RWPE2 (cell line): ENCODE measurements around the gene JOSD1.
A peak's percentile ranks its signal among the peaks of the same experiment; 100 is the strongest.

ENCODE experiments used
- ATAC-seq: fragments of 200-7000 bp; cut with Tn5 transposase; 3 replicates; pipeline ENCODE4 v1.9.1; 2021; ENCODE audit warnings: low read depth
- DNase-seq: peaks from one replicate; pipeline ENCODE4 v3.0.0-alpha.2; 2020; ENCODE audit warnings: low spot score
- H3K27ac ChIP-seq: fragments of 450-650 bp; 2 replicates; pipeline ENCODE4 v1.5.1; 2017; ENCODE audit warnings: mild to moderate bottlenecking; ENCODE audit not compliant: poor library complexity, severe bottlenecking
- H3K27me3 ChIP-seq: fragments of 250-450 bp; sonication (Bioruptor Pico); 2 replicates; pipeline ENCODE4 v1.5.1; 2021; ENCODE audit warnings: mild to moderate bottlenecking, moderate library complexity; ENCODE audit not compliant: insufficient read depth, poor library complexity, severe bottlenecking
- H3K36me3 ChIP-seq: fragments of 250-450 bp; sonication (Bioruptor Pico); 2 replicates; pipeline ENCODE4 v1.5.1; 2020; ENCODE audit warnings: low read depth, mild to moderate bottlenecking, moderate library complexity
- H3K4me1 ChIP-seq: fragments of 250-450 bp; sonication (Bioruptor Pico); 2 replicates; pipeline ENCODE4 v1.5.1; 2021; ENCODE audit warnings: mild to moderate bottlenecking, moderate library complexity; ENCODE audit not compliant: insufficient read depth, poor library complexity, severe bottlenecking
- H3K4me3 ChIP-seq: fragments of 250-450 bp; sonication (Bioruptor Pico); 2 replicates; pipeline ENCODE4 v1.5.1; 2021; ENCODE audit warnings: mild to moderate bottlenecking, moderate library complexity; ENCODE audit not compliant: severe bottlenecking
- H3K9me3 ChIP-seq: fragments of 250-450 bp; sonication (Bioruptor Pico); 2 replicates; pipeline ENCODE4 v1.5.1; 2021; ENCODE audit warnings: mild to moderate bottlenecking, moderate library complexity; ENCODE audit not compliant: severe bottlenecking
- TF ChIP-seq, protein P1 (sequence below): fragments of 450-650 bp; IDR thresholded peaks from one replicate; pipeline ENCODE4 v1.5.1; 2017; ENCODE audit warnings: mild to moderate bottlenecking, moderate library complexity; ENCODE audit not compliant: poor library complexity, severe bottlenecking

Gene JOSD1

DNA sequence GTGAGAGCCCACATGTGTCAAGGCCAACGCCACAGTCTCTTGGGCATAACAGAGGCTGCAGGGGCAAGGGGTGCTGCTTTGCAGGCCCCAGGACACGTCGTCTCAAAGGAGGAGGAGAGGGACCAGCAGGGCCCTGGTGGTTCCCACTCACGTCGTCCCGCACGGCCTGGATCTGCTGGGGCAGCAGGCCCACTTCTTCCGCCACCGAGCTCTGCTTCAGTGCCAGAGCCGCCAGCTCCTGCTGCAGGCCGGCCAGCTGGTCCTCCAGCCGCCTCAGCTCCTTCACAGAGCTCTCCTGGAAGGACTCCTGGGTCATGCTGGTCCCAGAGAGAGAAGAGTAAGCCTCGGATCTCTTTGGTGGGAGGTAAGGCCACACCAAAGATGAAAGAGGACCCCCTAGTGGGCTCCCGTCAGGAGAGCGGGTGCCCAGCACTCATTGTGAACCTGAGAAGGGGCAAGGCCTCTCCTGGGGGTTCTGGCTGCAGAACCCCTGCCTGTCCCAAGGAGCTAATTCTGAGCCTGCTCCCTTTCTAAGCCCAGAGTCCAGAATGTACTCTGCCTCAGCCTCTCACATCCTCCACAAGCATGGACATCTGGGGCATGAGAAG is 39.5 kb upstream of the JOSD1 start:
- Histone ChIP-seq H3K4me1 (no peaks in the 10 kb centered on the region), H3K27ac (no peak overlapping the region), H3K9me3 (no peaks in the 10 kb centered on the region), H3K27me3 (no peaks in the 10 kb centered on the region), H3K36me3 (peaks cover 96% of the 10 kb centered on the region), H3K4me3 (no peak overlapping the region)
- ATAC-seq (no peak), DNase-seq (no peak)
- TF ChIP-seq, protein P1, sequence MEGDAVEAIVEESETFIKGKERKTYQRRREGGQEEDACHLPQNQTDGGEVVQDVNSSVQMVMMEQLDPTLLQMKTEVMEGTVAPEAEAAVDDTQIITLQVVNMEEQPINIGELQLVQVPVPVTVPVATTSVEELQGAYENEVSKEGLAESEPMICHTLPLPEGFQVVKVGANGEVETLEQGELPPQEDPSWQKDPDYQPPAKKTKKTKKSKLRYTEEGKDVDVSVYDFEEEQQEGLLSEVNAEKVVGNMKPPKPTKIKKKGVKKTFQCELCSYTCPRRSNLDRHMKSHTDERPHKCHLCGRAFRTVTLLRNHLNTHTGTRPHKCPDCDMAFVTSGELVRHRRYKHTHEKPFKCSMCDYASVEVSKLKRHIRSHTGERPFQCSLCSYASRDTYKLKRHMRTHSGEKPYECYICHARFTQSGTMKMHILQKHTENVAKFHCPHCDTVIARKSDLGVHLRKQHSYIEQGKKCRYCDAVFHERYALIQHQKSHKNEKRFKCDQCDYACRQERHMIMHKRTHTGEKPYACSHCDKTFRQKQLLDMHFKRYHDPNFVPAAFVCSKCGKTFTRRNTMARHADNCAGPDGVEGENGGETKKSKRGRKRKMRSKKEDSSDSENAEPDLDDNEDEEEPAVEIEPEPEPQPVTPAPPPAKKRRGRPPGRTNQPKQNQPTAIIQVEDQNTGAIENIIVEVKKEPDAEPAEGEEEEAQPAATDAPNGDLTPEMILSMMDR = no peak

DNA sequence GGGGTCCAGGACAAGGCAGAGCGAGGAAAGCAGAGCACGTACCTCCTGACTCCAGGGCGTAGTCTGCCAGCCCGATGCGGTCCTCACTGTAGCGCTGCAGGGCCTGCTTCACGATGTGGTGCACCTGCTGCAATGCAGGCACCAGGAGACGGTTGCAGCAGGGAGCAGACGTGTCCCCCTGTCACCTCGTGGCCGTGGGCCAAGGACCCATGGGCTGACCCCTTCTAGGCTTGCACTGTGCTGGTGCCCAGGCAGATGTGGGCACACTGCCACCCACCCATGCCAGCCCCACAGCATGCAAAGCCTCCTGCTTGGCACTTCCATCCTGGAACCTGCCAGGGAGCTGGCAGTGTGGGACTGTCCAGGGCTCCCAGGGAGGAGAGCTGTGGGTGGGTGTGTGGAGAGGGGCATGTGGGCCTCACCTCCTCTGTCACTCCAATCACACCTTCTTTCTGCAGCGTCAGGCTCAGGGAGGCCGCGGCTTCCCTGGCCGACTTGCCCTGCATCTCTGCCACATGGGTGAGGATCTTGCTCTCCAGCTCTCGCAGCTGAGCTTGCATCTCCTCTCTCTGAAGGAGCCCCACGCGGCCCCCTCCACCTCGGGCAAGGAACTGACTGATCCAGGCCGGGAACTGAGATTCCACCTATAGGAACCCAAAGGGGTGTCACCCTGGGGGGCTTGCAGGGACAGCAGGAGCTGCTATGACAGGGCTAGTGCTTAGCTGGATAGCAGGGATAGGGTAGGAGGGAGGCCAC is 38.7 kb upstream of the JOSD1 start:
- Histone ChIP-seq H3K4me1 (no peaks in the 10 kb centered on the region), H3K36me3 (peaks cover 95% of the 10 kb centered on the region), H3K4me3 (no peak overlapping the region), H3K27ac (no peak overlapping the region), H3K9me3 (no peaks in the 10 kb centered on the region), H3K27me3 (no peaks in the 10 kb centered on the region)
- TF ChIP-seq, protein P1 = no peak
- ATAC-seq (no peak), DNase-seq (no peak)

DNA sequence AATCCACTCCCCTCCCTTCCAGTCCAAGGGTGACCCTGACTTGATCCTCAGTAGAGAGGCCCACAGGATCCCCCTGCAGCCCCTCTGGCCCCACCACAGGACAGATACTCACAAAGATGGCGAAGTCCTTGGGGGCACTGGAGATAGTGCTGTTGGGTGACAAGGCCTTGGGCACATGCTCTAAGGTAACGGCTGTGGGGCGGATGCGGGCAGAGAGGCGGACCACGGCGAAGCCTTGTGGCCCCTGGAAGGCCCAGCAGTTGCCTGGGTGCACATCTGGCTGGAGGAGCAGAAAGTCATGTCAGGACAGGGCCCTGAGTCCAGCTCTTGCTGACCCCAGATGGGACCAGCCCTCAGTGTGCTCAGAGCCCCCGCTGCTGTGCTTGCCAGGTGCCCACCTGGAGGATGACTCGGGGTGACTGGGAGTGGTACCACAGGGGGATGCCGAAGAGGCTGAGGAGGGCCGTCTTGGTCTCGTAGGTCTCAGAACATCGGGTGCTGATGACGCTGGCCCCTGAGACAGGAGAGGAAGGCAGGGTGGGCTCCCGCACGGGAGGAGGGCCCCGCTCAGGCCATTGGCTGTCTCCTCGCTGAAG is 37.8 kb upstream of the JOSD1 start:
- H3K36me3 ChIP-seq = peaks cover 93% of the 10 kb centered on the region
- H3K27ac ChIP-seq = no peak overlapping the region
- H3K9me3 ChIP-seq = no peaks in the 10 kb centered on the region
- H3K27me3 ChIP-seq = no peaks in the 10 kb centered on the region
- DNase-seq (no peak), ATAC-seq (no peak)
- H3K4me3 ChIP-seq = no peak overlapping the region
- no peaks in the 10 kb centered on the region for H3K4me1 ChIP-seq
- TF ChIP-seq, protein P1 = no peak

DNA sequence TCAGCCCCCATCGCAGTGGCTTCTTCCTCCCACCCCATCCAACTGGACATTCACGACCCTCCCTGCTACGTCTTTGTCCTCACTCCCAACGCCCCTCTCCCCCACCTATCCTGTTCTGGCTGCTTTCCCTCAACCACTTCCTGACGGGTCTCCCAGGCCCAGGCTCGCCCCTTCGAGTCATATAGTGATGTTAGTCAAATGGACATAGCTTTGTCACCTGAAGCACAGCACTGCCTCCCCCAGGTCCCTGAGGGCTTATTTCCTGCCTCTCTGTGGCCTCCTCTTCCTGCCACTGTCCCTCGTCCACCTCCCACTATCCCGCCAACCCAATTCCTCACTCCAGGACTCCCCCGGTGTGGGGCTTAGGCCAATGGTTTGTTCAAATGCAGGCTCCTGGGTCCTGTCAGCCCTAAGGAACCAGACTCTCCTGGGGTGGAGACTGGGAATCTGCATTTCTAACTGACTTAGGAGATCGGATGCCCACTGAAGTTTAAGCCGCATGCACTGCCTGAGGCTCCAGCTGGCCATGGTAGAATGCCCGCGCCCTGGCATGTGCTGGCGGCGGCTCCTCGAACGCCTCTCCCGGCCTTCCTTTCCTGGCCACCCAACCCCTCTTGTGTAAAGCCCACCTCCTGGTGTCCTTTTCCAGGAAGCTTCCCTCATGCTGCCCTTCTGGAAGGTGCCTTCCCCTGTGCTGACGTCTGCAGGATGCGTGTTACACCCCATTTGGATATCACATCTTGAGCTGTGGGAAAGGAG is 36.7 kb upstream of the JOSD1 start:
- DNase-seq (no peak), ATAC-seq (no peak)
- Histone ChIP-seq H3K27ac (peak overlapping the region; percentile 9), H3K27me3 (no peaks in the 10 kb centered on the region), H3K4me3 (no peak overlapping the region), H3K4me1 (no peaks in the 10 kb centered on the region), H3K9me3 (no peaks in the 10 kb centered on the region), H3K36me3 (peaks cover 94% of the 10 kb centered on the region)
- TF ChIP-seq, protein P1 = no peak
